Measurements from ENCODE around the gene SAMD9L.

The SAMD9L gene

GRCh38 chr7:93148144-93148543, at the start of gene SAMD9L:
Gene SAMD9L (minus strand): TSS chr7:93148385. CDS start chr7:93135971, 12,414 bp downstream.
- peak; percentile 69 for DNase-seq (ENCODE audit: low spot score)

- no peak for DNase-seq (ENCODE audit: low spot score)
Measured at GRCh38 chr7:93196336-93196735, 48.2 kb upstream of the SAMD9L start.

- DNase-seq (ENCODE audit: low spot score): no peak
Measured at GRCh38 chr7:93194386-93194785, 46.2 kb upstream of the SAMD9L start.

- no peak for DNase-seq (ENCODE audit: low spot score)
Measured at GRCh38 chr7:93188870-93189634, 40.9 kb upstream of the SAMD9L start.

GRCh38 chr7:93185303-93186027, 37.3 kb upstream of the SAMD9L start:
- DNase-seq (ENCODE audit: low spot score): no peak

GRCh38 chr7:93179173-93179572, 31.0 kb upstream of the SAMD9L start:
- DNase-seq (ENCODE audit: low spot score): no peak

- DNase-seq (ENCODE audit: low spot score): peak; percentile 22
Measured at GRCh38 chr7:93178213-93178612, 30.0 kb upstream of the SAMD9L start.

- DNase-seq (ENCODE audit: low spot score): no peak
Measured at GRCh38 chr7:93176992-93177580, 28.9 kb upstream of the SAMD9L start.

GRCh38 chr7:93175219-93175618, 27.0 kb upstream of the SAMD9L start:
- DNase-seq (ENCODE audit: low spot score): no peak

GRCh38 chr7:93172683-93173082, 24.5 kb upstream of the SAMD9L start:
- DNase-seq (ENCODE audit: low spot score): no peak

- no peak for DNase-seq (ENCODE audit: low spot score)
Measured at GRCh38 chr7:93171606-93172226, 23.5 kb upstream of the SAMD9L start.

- DNase-seq (ENCODE audit: low spot score): peak; percentile 49
Measured at GRCh38 chr7:93165447-93165846, 17.3 kb upstream of the SAMD9L start.

- no peak for DNase-seq (ENCODE audit: low spot score)
Measured at GRCh38 chr7:93164766-93165165, 16.6 kb upstream of the SAMD9L start.

GRCh38 chr7:93161181-93161762, 13.1 kb upstream of the SAMD9L start:
- no peak for DNase-seq (ENCODE audit: low spot score)

GRCh38 chr7:93160410-93160809, 12.2 kb upstream of the SAMD9L start:
- DNase-seq (ENCODE audit: low spot score): no peak

GRCh38 chr7:93159490-93159889, 11.3 kb upstream of the SAMD9L start:
- DNase-seq (ENCODE audit: low spot score): no peak

GRCh38 chr7:93156884-93157283, 8.7 kb upstream of the SAMD9L start:
- no peak for DNase-seq (ENCODE audit: low spot score)

GRCh38 chr7:93150200-93150835, 2.1 kb upstream of the SAMD9L start:
- no peak for DNase-seq (ENCODE audit: low spot score)

GRCh38 chr7:93148727-93149126, 542 bp upstream of the SAMD9L start:
- DNase-seq (ENCODE audit: low spot score): no peak

GRCh38 chr7:93147363-93147762, 822 bp downstream of the SAMD9L start:
- DNase-seq (ENCODE audit: low spot score): peak; percentile 63

- peak; percentile 31 for DNase-seq (ENCODE audit: low spot score)
Measured at GRCh38 chr7:93146472-93147141, 1.6 kb downstream of the SAMD9L start.
